ENCODE data around the gene IMPACT. TPM values are rescaled to one million over a fixed set of nuclear protein-coding genes. Genes with fewer than 3 reads are reported as not detected.
A peak's percentile ranks its signal among the peaks of the same experiment; 100 is the strongest.

The IMPACT gene
- total RNA-seq, 1 donor from 2014 or later = 31.2 TPM

- ATAC-seq = no peak
- H3K4me3 ChIP-seq = peak overlapping the region; percentile 91
- no peak for DNase-seq
Observed at GRCh38 chr18:24398540-24398939, 27.9 kb upstream of the IMPACT start.

GRCh38 chr18:24400587-24400986 is 25.9 kb upstream of the IMPACT start:
- no peaks in the 10 kb centered on the region for H3K27me3 ChIP-seq
- intact Hi-C loops (cut with DNase I) = no loop called here
- DNase-seq (no peak), ATAC-seq (no peak)
- H3K9me3 ChIP-seq = no peaks in the 10 kb centered on the region
- no peak overlapping the region for H3K27ac ChIP-seq
- H3K4me3 ChIP-seq = no peak overlapping the region
- H3K36me3 ChIP-seq = no peaks in the 10 kb centered on the region
- TF ChIP-seq CTCF (IDR thresholded peaks at IDR 0.05) = no peak
- H3K4me1 ChIP-seq = peaks cover 16% of the 10 kb centered on the region

More at GRCh38 chr18:24398540-24398939, 27.9 kb upstream of the IMPACT start:
- intact Hi-C loops (cut with DNase I) = no loop called here
- Histone ChIP-seq H3K36me3 (no peaks in the 10 kb centered on the region), H3K27ac (no peak overlapping the region), H3K9me3 (no peaks in the 10 kb centered on the region), H3K27me3 (no peaks in the 10 kb centered on the region), H3K4me1 (peaks cover 22% of the 10 kb centered on the region)
- no peak for TF ChIP-seq CTCF (IDR thresholded peaks at IDR 0.05)

- Histone ChIP-seq H3K9me3 (no peaks in the 10 kb centered on the region), H3K36me3 (no peaks in the 10 kb centered on the region), H3K27me3 (no peaks in the 10 kb centered on the region), H3K4me1 (peaks cover 6% of the 10 kb centered on the region), H3K4me3 (no peak overlapping the region), H3K27ac (no peak overlapping the region)
- DNase-seq (no peak), ATAC-seq (no peak)
- TF ChIP-seq CTCF (IDR thresholded peaks at IDR 0.05) = peak; percentile 35
- intact Hi-C loops (cut with DNase I) = no loop called here
Observed at GRCh38 chr18:24402209-24402785, 24.2 kb upstream of the IMPACT start.

- Histone ChIP-seq H3K9me3 (no peaks in the 10 kb centered on the region), H3K27me3 (no peaks in the 10 kb centered on the region), H3K36me3 (no peaks in the 10 kb centered on the region), H3K4me1 (peaks cover 6% of the 10 kb centered on the region), H3K4me3 (no peak overlapping the region), H3K27ac (no peak overlapping the region)
- intact Hi-C loops (cut with DNase I) = no loop called here
- ATAC-seq (no peak), DNase-seq (no peak)
- no peak for TF ChIP-seq CTCF (IDR thresholded peaks at IDR 0.05)
Observed at GRCh38 chr18:24403076-24403475, 23.4 kb upstream of the IMPACT start.

- no peaks in the 10 kb centered on the region for H3K36me3 ChIP-seq
- H3K9me3 ChIP-seq = no peaks in the 10 kb centered on the region
- H3K27me3 ChIP-seq = peaks cover 3% of the 10 kb centered on the region
- no peak overlapping the region for H3K27ac ChIP-seq
- no peak overlapping the region for H3K4me3 ChIP-seq
- H3K4me1 ChIP-seq = no peaks in the 10 kb centered on the region
- intact Hi-C loops (cut with DNase I) = no loop called here
- no peak for TF ChIP-seq CTCF (IDR thresholded peaks at IDR 0.05)
- ATAC-seq (no peak), DNase-seq (no peak)
Observed at GRCh38 chr18:24404591-24404990, 21.9 kb upstream of the IMPACT start.

- DNase-seq (no peak), ATAC-seq (no peak)
- Histone ChIP-seq H3K4me1 (no peaks in the 10 kb centered on the region), H3K9me3 (no peaks in the 10 kb centered on the region), H3K4me3 (no peak overlapping the region), H3K27ac (no peak overlapping the region), H3K36me3 (no peaks in the 10 kb centered on the region), H3K27me3 (peaks cover 3% of the 10 kb centered on the region)
- TF ChIP-seq CTCF (IDR thresholded peaks at IDR 0.05) = no peak
- intact Hi-C loops (cut with DNase I) = no loop called here
Observed at GRCh38 chr18:24408496-24408895, 18.0 kb upstream of the IMPACT start.

Measured in upper lobe of right lung (tissue), 1 donor.